Stomach smooth muscle (tissue), 2 donors: Measurements from ENCODE around the gene STEEP1.
"Not testable (repeated sequence)": the region's sequence is repeated elsewhere in the genome, so short reads cannot be mapped to it uniquely, and the experiment has no call there.

ENCODE experiments used
- H3K27ac ChIP-seq: one replicate; pipeline ENCODE4 v1.7.0; 2013; ENCODE audit warnings: mild to moderate bottlenecking, low read length, inconsistent platforms
- H3K27me3 ChIP-seq, 2 donors: one replicate each; pipeline ENCODE4 v1.7.0; 2013; ENCODE audit warnings: low read length in 2 of 2; ENCODE audit not compliant: insufficient read depth in 2 of 2, control insufficient read depth in 1 of 2
- H3K36me3 ChIP-seq, 2 donors: one replicate each; pipeline ENCODE4 v1.7.0; 2013; ENCODE audit warnings: low read length in 2 of 2; ENCODE audit not compliant: control insufficient read depth in 2 of 2, insufficient read depth in 2 of 2
- H3K4me1 ChIP-seq: one replicate; pipeline ENCODE4 v1.7.0; 2013; ENCODE audit warnings: low read length; ENCODE audit not compliant: control insufficient read depth, insufficient read depth
- H3K4me3 ChIP-seq, 2 donors: one replicate each; pipeline ENCODE4 v1.7.0; 2013; ENCODE audit warnings: low read length in 2 of 2
- H3K9ac ChIP-seq, 2 donors: one replicate each; pipeline ENCODE4 v1.7.0; 2013; ENCODE audit warnings: low read length in 2 of 2, mild to moderate bottlenecking in 1 of 2
- H3K9me3 ChIP-seq, 2 donors: one replicate each; pipeline ENCODE4 v1.7.0; 2013; ENCODE audit warnings: low read length in 2 of 2; ENCODE audit not compliant: control insufficient read depth in 2 of 2
- donor health status: healthy.
- donor health status: Pancreatic carcinoma.

STEEP1 gene

DNA sequence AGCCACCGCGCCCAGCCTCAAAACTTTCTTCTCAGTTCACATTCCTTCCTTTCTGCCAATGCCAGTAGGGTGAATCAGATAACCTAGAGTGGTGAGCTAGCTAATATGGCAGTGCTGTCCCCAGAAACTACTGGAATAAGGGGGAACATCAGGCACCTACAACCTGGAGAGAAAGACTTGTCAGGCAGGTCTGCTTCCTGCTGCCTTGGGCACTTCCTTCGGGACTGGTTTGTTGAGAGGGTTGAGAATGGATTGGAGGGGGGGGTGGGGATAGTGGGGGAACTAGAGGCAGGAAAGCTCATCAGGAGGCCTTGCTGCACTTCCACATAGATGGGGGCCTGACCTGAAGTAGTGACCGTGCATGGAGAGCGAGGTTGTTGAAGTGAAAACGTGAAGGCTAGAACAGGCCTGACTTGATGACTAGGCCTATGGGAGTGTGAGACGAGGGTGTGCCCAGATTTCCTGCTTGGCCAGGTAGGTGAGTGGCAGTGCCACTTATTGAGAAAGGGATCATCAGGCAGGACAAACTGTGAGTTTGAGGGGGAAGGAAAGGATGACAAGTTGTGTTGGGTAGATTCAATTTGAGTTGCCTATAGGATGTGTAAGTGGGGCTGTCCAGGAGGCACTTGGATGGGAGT is 63.6 kb downstream of the STEEP1 start:
- Histone ChIP-seq H3K4me1 (peaks cover 3% of the 10 kb centered on the region), H3K4me3 (no peak overlapping the region), H3K9ac (no peak overlapping the region), H3K36me3 (no peaks in the 10 kb centered on the region), H3K27ac (no peak overlapping the region), H3K27me3 (no peaks in the 10 kb centered on the region), H3K9me3 (no peaks in the 10 kb centered on the region)

DNA sequence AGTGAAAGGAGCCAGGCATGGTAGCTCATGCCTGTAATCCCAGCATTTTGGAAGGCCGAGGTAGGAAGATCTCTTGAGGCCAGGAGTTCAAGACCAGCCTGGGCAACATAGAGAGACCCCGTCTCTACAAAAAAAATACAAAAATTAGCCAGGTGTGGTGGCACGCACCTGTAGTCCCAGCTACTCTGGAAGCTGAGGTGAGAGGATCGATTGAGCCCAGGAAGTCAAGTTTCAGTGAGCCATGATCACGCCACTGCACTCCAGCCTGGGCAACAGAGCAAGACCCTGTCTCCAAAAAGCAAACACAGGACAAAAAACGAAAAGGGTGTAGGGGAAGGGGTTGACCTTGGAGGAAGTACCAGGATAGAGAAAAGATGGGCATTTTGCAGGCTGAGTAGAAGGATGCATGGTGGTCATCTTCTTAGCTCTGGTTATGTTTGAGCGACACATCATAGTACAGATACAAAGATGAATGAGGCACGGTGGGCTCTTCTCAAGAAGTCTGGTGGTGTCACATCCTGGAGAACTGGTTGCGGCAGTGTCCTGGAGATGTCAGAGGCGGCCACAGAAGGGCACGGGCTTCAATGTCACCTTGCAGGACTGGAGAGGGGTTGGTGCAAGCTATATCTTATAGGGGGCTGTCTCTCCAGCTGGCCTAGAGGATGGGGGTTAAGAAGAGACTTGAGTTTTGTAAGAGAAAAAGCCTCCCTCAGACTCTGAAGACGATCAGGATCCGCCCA is 65.0 kb downstream of the STEEP1 start:
- Histone ChIP-seq H3K27me3 (no peaks in the 10 kb centered on the region), H3K9ac (no peak overlapping the region), H3K9me3 (no peaks in the 10 kb centered on the region), H3K27ac (no peak overlapping the region), H3K4me1 (peaks cover 3% of the 10 kb centered on the region), H3K36me3 (no peaks in the 10 kb centered on the region), H3K4me3 (no peak overlapping the region)

DNA sequence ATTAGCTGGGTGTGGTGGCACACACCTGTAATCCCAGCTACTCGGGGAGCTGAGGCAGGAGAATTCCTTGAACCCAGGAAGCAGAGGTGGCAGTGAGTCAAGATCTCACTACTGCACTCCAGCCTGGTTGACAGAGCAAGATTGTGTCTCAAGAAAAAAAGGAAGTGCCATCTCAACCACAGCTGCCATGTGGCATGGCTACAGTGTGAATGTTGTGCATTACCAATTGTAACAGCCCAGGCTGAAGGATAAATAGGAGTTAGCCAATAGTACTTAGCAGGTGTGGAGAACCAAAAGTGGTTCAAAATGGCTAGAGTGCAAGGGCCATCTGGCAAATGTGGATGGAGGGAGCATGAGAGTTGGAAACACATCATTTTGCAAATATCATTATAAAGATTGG is 68.0 kb downstream of the STEEP1 start:
- H3K9me3 ChIP-seq: no peaks in the 10 kb centered on the region
- H3K4me1 ChIP-seq: no peaks in the 10 kb centered on the region
- H3K4me3 ChIP-seq: no peak overlapping the region
- no peaks in the 10 kb centered on the region for H3K27me3 ChIP-seq
- H3K27ac ChIP-seq: no peak overlapping the region
- H3K36me3 ChIP-seq: no peaks in the 10 kb centered on the region
- H3K9ac ChIP-seq: no peak overlapping the region

DNA sequence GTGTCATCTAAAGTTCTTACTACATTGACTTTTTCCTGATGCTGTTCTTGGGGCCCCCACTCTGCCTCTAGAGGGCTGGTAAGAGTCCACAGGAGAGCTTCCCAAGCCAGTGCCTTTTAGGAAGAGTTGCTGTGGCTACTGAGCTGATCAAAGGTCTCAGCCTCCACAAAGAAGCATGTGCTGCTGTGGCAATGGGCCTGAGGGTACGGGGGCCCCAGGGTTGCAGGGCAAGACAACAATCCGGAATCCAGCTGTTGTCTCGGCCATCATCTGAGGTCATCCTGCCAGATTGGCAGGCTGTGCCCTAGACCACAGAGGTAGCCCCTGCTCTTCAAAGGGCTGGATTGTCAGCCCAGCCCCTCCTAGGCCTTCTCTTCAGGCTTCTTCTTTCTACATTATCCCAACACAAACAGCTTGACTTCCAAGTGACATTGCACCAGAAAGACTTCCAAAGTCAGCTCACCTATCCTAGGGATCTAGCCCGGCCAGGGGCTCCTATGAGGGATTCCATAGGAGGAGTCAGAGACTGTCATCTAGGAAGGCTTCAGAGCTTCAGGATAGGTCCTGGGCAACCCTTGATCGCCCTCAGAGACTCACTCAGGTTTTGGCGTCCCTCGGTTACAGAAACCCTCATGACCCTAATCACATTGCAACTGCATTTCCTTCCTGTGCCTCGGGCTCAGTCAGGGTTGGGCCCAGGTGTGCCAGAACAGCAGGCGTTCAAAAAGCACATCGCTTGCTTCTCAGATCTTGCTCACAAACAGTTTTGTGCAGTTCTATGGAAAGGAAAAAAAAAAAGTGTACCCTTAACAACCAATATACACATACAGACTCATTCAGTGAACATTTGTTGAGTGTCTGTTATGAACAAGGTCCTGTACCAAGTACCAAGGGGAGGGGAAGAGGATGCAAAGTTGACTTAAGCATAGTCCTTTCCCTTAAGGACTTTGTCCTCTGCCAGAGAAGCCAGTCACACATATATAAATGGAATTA is 69.2 kb downstream of the STEEP1 start:
- Histone ChIP-seq H3K9me3 (no peaks in the 10 kb centered on the region), H3K9ac (no peak overlapping the region), H3K27ac (no peak overlapping the region)

DNA sequence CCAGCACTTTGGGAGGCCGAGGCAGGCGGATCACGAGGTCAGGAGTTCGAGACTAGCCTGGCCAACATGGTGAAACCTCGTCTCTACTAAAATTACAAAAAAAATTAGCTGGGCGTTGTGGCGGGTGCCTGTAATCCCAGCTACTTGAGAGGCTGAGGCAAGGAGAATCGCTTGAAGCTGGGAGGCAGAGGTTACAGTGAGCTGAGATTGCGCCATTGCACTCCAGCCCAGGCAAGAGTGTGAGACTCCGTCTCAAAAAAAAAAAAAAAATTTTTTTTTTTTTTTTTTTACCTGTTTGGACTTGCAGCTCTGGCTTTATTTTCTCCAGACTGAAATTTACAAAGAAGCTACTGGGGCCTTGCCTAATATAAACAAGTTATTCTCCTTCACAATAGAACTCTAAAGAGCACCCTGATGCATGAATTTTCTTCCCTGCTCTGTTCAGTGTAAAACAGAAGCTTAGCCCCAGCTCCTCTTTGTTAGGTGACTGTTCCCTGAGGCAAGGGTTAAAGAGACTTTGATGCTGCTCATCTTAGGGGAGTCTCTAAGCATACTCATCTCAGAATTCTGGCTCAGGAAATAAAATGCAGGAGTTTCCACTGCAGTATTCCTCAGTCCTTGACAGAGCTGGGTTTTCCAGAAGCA is 71.2 kb downstream of the STEEP1 start:
- H3K9ac ChIP-seq: not testable (repeated sequence)

More for the DNA sequence above, 69.2 kb downstream of the STEEP1 start:
- Histone ChIP-seq H3K27me3 (no peaks in the 10 kb centered on the region), H3K4me1 (no peaks in the 10 kb centered on the region), H3K36me3 (no peaks in the 10 kb centered on the region), H3K4me3 (no peak overlapping the region)

DNA sequence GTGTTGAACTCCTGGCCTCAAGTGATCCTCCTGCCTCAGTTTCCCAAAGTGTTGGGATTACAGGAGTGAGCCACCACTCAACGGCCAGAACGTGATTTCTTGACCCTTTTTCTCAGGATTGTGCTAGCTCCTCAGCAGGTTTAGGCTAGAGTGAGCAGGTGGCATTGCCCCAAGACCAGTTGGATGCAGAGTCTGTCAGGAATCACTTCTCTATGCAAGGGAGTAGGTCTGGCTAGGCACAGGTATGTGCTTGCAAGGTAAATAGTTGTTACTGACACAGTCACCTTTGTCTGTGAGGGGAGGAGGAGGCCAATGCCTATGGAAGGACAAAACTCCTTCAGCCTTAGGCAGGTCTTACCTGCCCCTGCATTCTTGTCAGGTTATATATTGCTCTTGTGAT is 72.7 kb downstream of the STEEP1 start:
- no peak overlapping the region for H3K27ac ChIP-seq

More for the DNA sequence above, 71.2 kb downstream of the STEEP1 start:
- H3K27ac ChIP-seq, H3K36me3 ChIP-seq, H3K4me1 ChIP-seq, H3K9me3 ChIP-seq, H3K4me3 ChIP-seq, H3K27me3 ChIP-seq: not testable (repeated sequence)

DNA sequence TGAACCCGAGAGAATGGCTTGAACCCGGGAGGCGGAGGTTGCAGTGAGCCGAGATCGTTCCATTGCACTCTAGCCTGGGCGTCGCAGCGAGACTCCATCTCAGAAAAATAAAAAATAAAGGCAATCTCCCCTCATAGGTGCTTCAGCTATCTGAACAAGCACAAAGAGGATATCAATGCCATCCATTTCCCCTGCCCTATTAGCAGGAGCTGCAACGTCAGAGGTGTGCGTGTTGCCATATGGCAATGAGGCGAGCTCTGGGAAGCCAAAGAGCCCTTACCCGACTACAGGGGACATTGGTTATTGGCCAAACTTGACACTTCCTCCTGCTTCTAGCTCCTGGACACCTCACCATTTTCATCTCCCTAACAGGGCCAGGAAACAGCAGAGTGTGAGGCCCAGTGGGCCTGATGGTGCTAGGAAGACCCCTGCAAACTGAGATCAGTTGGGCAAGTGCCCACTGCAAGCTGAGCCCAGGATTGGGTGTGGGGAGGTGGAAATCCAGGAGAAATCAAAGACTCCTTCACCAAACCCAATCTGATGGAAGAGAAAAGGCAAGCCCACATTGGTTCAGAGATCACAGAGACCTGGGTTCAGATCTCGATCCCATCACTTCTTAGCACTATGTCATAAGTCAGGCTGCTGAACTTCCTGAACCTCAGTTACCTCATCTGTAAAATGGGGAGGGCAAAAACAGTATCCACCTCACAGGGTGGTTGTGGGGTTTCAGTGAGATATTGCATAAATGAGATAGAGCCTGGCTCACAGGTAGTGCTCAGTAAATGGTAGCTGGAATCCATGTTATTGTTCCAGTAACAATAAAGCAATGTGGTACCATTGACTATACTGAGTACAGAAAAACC is 75.8 kb downstream of the STEEP1 start:
- no peaks in the 10 kb centered on the region for H3K36me3 ChIP-seq
- no peaks in the 10 kb centered on the region for H3K27me3 ChIP-seq
- no peak overlapping the region for H3K4me3 ChIP-seq
- no peaks in the 10 kb centered on the region for H3K4me1 ChIP-seq
- H3K27ac ChIP-seq: no peak overlapping the region
- no peak overlapping the region for H3K9ac ChIP-seq
- H3K9me3 ChIP-seq: no peaks in the 10 kb centered on the region

More for the DNA sequence above, 72.7 kb downstream of the STEEP1 start:
- no peaks in the 10 kb centered on the region for H3K36me3 ChIP-seq
- H3K9ac ChIP-seq: no peak overlapping the region
- H3K27me3 ChIP-seq: no peaks in the 10 kb centered on the region
- H3K4me3 ChIP-seq: no peak overlapping the region
- H3K4me1 ChIP-seq: no peaks in the 10 kb centered on the region
- no peaks in the 10 kb centered on the region for H3K9me3 ChIP-seq

DNA sequence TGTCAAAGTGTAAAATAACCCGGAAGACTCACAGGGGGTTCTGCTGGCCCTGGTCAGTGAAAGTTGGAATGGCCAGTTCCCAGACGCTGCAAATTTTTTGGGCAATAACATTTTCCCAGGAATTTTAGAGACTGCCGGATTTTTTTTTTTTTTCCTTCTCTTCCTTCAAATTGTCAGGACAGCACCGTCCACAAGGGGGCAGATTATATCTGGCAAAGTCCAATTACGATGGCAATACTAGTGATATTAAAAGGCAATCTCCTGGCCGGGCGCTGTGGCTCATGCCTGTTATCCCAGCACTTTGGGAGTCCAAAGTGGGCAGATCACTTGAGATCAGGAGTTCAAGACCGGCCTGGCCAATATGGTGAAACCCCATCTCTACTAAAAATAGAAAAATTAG is 76.5 kb downstream of the STEEP1 start:
- Histone ChIP-seq H3K27me3 (no peaks in the 10 kb centered on the region), H3K27ac (no peak overlapping the region), H3K9ac (no peak overlapping the region), H3K36me3 (no peaks in the 10 kb centered on the region), H3K4me1 (no peaks in the 10 kb centered on the region), H3K9me3 (no peaks in the 10 kb centered on the region), H3K4me3 (no peak overlapping the region)
